C1 segment of cervical spinal cord (tissue), 14 donors: Measurements from ENCODE around the gene ZP1.

Source experiments
- DNase-seq, 14 donors: peaks; one replicate each; lab custom pipeline; 2025; lab: John Stamatoyannopoulos, UW

Gene ZP1

DNA sequence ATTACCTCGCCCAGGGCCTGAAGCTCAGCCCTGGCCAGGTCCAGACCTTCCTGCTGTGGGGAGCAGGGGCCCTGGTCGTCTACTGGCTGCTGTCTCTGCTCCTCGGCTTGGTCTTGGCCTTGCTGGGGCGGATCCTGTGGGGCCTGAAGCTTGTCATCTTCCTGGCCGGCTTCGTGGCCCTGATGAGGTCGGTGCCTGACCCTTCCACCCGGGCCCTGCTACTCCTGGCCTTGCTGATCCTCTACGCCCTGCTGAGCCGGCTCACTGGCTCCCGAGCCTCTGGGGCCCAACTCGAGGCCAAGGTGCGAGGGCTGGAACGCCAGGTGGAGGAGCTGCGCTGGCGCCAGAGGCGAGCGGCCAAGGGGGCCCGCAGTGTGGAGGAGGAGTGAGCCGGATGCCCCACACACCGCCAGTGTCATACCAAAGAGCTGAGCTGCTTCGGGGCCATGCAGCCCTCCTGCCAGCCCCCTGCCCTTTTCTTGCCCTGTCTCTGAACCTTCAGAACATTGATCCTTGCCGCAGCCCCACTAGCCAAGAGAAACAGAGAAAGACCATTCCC is 54.5 kb downstream of the ZP1 start:
- no peak for DNase-seq

DNA sequence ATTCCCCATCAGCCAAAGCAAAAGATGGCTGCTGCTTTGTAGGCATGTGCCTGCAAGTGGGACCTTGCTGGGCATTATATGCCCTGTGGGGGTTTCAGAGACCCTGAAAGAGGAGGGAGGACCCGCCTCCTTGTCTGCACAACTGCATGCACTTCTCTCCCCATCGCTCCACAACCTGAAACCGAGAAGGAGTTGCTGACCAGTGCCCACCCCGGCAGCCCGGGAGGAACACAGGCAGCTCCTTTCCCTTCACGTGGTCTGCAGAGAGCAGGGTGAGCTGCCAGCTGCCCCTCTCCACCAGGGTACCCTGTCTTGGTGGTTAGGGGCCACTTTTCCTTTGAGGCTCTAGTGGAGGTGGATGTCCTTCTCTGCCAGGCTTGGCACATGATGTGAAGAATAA is 55.6 kb downstream of the ZP1 start:
- DNase-seq, result no peak

DNA sequence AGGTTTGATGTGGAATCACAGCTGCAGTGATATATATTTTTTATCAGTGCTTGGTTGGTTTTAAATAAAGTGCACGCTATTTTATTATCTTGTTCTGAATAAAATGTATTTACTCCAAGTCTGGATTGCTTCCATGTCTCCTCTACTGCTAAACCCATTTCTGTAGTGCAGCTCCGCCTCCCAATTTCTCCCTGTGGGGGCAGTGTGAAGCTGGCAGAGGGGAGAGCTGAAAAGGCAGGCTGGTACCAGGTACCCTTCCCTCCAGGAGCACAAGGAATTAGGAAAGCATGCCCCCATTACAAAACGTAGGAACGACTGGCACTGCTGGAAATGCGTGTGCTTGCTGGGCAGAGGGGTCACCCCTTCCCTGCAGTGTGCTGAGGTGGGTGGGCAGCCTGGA is 56.0 kb downstream of the ZP1 start:
- DNase-seq, result peak in 1 of 14 donors; percentile 23

DNA sequence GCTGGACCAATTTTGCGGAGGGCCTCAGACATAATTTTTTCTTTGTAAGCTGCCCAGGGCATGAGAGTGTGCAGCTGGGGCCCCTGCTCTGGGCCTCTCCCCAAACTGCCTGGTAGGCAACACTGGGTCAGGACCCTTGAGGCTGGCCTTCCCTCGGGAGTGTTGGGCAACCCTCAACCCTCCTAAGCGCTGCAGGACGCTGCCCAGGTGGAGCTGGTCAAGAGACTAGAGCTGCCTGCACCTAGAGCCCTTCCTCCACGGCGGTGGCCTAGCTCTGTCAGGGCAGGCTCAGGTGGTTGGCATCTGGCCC is 56.4 kb downstream of the ZP1 start:
- no peak for DNase-seq

DNA sequence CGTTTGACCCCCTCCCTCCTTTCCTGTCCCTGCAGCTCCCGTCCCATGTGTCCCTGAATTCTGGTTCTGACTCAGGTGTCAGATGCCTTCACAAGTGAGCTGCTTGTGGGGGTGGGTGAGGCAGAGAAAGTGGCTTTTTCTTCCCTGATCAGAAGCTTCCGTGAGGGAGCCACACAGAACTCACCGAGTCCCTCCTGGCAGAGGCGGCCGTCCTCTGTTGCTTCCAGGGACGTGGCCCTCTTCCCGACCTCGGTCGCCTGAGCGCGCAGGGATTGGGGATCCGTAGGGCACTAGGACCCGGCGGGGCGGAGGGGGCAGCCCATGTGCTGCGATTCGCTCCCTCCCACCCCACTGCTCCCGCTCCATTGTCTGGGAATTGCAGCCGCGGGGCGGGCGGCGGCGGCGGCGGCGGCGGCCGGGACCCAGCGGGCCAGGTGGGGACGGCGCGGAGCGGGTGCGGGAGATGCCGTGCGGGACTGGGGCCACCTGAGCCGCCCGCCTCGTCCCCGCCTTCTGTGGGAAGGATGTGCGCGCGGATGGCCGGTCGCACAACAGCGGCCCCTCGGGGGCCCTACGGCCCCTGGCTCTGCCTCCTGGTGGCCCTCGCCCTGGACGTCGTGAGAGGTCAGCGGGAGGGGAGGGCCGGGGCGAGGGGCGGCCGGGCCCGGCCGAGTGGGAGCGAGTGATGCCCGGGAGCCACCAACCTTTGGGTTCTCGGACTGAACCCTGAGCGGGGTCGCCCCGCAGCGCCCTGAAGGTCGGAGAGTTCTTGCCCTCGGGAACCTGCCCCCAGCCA is 57.0 kb downstream of the ZP1 start, which contains the start of gene TMEM132A:
Gene TMEM132A (plus strand): TSS at position 351 of the 796 bp plus-strand sequence. CDS start 174 bp downstream, at position 525.
- DNase-seq, result peak in 12 of 14 donors; percentile 17 to 84 (median 54)
